ENCODE results near the gene ATP5F1B.
A peak's percentile ranks its signal among the peaks of the same experiment; 100 is the strongest.
"Not testable (repeated sequence)": the region's sequence is repeated elsewhere in the genome, so short reads cannot be mapped to it uniquely, and the experiment has no call there.

ATP5F1B gene

DNA sequence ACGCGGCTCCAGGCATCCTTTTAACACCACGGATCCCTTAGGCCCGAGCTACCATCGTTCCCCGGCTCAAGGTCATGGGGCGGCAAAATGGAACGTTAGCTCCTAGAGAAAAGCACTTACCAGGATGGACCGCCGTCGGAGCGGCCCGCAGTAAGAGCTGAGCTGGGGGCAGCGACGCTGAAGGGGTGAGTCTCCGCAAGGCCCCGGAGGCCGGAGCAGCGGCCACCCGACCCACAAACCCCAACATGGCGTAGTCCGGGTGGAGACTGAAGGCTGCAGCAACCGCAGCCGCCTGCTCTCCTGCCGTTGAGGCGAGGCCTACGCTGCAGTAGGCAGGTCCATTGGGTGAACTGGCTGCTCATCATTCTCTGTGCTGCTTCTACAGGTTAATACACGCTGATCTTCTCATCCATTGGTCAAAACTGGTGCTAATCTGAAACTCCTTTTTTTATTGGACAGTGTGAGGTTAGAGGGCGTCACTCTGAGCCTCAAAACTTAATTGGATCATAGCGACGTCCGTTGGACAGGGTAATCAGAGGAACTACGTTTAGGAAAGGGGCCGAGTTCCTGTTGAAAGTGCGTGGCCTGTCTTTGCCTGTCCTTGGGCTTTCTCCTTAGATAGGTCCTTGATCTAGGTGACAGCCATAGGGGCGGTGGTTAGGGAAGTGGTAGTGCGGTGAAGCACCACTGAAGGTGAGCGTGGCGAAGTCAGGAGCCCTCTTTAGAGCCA lies at the start of gene ATP5F1B:
ATP5F1B (minus strand) TSS at position 268 of the 730 bp plus-strand sequence; CDS start at position 247, 21 bp downstream.
- DNase-seq (ENCODE audit: low read depth in 2 of 2): peak; percentile 70 to 77

DNA sequence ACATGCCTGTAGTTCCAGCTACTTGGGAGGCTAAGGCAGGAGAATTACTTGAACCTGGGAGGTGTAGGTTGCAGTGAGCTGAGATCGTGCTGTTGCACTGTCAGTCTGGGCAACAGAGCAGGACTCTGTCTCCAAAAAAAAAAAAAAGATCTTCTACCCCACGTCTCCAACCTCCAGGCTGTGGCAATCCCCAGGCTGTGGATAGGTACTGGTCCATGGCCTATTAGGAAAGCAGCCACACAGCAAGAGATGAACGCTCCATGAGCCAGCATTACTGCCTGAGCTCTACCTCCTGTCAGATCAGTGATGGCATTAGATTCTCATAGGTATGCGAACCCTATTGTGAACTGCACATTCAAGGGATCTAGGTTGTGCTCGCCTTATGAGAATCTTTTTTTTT lies 48.4 kb upstream of the ATP5F1B start:
- no peak for DNase-seq (ENCODE audit: low read depth in 2 of 2)

DNA sequence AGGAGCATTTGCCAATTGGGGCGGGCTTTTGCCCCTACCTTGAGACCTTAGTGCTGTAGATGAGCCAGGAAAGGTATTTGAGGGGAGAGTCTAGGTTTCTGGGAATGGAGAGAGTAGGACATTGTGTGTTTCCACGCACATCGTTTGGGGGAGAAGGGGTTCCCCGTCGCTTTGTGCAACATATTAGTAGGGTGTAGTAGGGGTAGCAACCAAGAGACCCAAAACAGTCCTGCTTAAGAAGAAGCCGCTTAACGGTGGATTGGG lies 43.0 kb upstream of the ATP5F1B start:
- DNase-seq (ENCODE audit: low read depth in 2 of 2): no peak

DNA sequence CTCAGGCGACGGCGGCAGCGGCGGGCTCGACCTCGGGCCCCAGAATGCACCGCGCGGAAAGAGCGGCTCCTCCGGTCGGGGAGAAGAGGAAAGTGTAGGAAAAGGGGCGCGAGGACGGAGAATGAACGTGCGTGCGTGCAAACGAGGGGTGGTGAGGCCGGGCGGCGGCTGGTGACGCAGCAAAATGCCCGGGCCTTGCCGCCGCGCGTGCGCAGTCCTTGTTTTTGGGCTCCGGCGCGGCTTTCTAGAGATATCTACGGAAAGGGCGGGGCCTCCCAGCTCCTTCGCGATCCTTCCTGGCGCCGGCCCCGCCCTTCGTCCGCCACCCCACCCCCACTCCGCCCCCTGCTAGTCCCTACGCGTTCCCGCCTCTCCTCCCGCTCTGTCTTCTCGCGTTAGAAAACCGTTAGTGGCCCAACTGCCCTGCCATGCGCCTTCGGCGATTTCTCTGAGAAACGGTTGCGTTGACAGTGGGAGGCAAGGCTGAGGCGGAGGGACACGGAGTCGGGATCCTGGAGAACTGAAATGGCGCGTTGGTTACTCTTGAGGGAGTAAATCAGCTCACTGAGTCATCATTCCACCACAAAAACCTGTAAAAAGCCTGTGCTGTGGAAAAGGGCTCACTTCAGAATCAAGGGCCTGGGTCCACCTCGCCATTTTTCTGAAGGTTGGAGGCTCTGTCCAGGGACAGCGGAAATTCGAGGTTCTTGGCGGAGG lies 42.5 kb upstream of the ATP5F1B start, which contains the start of gene PTGES3:
PTGES3 (minus strand) TSS at position 156 of the 717 bp plus-strand sequence. CDS start 285 bp downstream, outside the sequence.
- DNase-seq (ENCODE audit: low read depth in 2 of 2): peak; percentile 93 to 96

DNA sequence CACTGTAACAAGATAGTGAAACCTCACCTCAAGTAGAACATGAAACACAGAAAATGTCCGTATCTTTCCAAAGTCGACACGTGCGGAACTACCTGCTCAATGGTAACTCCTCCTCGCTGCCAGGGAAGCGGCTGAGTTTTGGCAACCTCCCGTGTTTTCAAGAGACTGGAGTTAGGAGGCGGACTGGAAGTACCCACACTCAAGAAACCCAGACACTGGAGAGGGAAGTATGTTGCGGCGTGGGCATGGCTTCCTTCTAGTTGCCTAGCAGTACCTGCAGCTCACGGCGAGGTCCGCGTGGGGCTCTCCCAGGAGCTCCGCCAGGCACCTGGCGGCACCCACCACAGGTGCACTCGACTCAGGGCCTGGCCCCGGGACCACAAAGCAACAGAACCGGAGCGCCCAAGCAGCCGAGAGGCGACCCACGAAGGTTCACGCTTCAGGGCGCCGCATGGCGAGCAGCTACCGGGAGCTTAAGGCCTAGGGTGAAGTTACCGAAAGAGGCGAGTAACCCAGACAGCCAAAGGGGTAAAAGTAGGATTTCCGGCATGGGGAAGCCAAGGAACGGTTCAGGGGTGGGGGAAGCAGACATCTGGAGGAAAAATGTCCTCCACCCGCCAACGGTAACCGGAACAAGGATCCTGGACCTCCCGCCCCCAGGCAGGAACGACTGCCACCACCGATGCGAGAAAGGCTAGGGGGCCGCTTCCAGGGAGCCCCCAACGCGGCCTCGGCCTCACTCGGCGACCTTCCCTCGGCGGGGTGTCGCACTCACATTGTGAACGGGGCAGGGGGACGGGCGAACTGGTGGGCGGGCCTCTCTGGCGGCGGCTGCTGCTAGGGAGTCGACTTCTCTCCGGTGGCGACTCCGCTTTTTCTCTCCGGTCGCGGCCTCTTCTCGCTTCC lies 41.7 kb upstream of the ATP5F1B start:
- DNase-seq (ENCODE audit: low read depth in 2 of 2): peak in 1 of 2 donors; percentile 22

DNA sequence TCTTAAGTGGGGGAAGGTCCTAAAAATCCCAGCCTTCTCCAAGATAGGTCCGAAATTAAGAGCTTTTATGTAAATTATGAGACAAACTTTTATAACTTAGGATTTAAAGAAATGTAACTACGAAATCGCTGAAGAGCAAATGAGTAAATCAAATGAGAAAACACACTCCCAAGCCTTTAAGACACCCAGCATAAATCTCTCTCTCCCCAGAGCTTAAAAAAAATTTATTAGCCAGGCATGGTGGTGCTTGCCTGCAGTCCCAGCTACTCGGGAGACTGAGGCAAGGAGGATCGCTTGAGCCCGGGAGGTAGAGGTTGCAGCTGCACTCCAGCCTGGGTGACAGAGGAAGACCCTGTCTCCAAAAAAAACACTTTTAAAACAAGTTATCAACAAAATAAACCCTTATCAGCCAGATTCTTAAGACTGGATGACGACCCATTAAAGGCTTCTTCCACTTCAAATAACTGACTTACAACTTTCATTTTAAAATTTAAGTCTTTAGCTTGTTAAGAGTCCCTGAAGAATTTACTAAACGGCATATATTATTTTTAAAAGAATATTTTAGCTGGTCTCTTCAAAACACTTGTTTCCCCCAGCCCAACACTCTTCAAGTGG lies 39.1 kb upstream of the ATP5F1B start:
- no peak for DNase-seq (ENCODE audit: low read depth in 2 of 2)

DNA sequence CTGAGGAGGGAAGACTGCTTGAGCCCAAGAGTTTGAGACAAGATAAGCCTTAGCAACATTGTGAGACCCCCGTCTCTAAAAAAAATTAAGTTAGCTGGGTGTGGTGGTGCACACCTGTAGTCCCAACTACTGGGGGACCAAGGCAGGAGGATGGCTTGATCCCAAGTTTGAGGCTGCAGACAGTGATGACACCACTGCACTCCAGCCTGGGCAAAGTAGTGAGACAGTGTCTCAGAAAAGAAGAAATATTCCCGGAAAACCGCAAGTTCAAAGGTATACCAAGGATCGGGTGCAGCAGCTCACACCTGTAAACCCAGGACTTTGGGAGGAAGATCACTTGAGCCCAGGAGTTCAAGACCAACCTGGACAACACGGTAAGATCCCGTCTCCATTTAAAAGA lies 36.5 kb upstream of the ATP5F1B start:
- DNase-seq (ENCODE audit: low read depth in 2 of 2): no peak

DNA sequence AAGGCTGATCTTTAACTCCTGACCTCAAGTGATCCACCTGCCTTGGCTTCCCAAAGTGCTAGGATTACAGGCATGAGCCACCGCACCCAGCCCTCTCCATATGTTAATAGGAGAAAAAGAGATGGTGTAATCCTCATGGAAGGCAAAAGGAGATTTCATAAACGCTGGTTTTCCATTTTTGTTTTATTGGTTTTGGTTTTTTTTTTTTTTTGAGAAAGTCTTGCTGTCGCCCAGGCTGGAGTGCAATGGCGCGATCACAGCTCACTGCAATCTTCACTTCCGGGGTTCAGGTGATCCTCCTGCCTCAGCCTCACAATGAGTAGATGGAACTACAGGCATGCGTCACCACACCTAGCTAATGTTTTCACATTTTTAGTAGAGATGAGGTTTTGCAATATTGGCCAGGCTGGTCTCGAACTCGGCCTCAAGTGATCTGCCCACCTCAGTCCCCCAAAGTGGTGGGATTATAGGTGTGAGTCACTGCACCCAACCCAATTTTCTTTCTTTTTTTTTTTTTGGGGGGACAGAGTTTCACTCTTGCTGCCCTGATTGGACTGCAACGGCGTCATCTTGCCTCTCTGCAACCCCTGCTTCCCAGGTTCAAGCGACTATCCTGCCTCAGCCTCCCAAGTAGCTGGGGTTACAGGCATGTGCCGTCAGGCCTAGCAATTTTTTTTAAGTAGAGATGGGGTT lies 34.2 kb upstream of the ATP5F1B start:
- no peak for DNase-seq (ENCODE audit: low read depth in 2 of 2)

DNA sequence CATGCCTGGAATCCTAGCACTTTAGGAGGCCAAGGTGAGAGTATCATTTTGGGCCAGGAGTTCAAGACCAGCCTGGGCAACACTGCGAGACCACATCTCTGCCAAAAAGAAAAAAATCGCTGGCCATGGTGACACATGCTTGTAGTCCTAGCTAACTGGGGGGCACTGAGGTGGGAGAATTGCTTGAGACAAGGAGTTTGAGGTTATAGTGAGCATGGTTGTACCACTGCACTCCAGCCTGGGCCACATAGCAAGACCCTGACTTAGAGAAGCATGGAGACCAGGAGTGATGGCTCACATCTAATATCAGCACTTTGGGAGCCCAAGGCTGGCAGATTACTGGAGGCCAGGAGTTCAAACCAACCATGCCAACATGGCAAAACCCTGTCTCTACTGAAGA lies 33.1 kb upstream of the ATP5F1B start:
- DNase-seq (ENCODE audit: low read depth in 2 of 2): no peak

DNA sequence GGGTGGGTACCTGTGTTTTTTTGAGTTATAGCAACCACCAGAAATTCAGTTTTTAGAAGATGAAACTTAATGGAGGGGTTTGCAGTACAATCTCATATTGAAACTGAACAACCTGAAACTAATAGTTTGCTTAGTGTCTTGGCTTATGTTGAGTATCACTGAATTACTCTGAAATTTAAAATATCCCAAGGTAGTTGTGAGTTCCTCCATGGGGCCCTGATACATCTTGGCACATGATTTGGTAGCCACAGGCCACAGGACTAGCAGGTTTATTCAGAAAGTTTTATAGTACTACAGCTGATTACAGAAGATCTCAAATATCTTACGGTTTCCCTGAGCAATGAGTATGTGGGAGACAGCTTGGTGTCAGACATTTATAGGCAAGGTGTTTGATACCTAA lies 31.9 kb upstream of the ATP5F1B start:
- no peak for DNase-seq (ENCODE audit: low read depth in 2 of 2)

DNA sequence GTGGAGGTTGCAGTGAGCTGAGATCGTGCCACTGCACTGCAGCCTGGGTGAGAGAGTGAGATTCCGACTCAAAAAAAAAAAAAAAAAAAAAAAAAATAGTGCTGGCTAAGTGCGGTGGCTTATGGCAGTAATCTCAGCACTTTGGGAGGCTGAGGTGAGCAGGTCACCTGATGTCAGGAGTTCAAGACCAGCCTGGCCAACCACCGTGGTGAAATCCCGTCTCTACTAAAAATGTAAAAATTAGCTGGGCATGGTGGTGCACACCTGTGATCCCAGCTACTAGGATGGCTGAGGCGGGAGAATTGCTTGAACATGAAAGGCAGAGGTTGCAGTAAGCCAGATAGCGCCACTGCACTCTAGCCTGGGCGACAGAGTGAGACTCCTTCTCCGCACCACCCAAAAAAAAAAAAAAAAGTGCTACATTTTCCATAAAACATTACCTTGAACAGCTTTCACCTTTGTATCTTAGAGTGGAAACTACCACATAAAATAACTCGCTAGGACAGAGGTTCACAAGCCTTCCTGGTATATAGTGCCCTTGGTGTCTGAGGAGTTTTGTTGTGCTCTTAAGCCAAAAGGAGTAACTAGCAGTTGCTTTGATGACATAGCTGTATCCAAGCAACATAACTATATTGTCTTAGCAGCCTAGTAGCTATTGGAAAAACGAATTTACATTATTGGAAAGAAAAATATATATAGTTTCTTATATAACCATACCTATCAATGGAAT lies 31.2 kb upstream of the ATP5F1B start:
- no peak for DNase-seq (ENCODE audit: low read depth in 2 of 2)

DNA sequence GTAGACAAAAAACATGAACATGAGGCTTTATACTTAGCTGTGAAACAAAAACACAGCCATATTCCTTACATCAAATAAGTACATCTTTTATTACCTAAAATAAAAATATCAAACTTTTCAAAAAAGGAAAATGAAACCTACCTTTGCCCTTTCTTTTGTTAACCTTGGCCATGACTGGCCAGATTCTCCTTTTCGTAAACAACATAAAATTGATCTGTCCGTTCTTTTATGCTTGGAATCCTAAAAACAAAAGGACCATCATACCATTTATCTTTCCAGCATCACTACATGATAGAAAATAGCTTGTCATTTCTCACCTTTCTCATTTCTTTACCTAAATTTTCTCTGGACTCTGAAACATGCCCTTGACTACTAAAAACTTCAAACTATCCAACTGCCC lies 25.8 kb upstream of the ATP5F1B start:
- DNase-seq (ENCODE audit: low read depth in 2 of 2): no peak

DNA sequence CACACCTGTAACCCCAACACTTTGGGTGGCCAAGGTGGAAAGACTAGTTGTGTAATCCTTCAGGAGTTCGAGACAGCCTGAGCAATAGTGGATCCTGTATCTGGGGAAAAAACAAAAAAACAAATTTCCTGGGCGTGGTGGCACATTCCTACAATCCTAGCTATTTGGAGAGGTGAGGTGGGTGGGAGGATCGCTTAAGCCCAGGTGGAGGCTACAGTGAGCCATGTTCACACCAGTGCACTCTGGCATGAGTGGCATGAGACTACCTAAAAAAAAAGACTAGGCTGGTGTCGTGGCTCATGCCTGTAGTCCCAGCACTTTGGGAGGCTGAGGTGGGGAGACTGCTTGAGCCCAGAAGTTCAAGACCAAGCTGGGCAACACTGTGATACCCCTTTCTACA lies 25.1 kb upstream of the ATP5F1B start:
- no peak for DNase-seq (ENCODE audit: low read depth in 2 of 2)

DNA sequence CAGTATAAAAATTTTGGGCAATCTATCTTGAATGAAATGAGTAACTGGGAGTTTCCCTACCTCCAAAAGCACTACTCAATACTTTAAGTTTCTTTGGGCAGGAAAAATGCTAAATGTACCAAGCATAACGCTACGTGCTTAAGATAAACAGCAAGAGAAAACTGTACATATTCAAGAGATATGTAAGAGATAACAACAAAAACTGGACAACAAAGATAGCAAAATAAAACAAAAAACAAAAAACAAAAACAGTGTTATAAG lies 22.3 kb upstream of the ATP5F1B start:
- no peak for DNase-seq (ENCODE audit: low read depth in 2 of 2)

DNA sequence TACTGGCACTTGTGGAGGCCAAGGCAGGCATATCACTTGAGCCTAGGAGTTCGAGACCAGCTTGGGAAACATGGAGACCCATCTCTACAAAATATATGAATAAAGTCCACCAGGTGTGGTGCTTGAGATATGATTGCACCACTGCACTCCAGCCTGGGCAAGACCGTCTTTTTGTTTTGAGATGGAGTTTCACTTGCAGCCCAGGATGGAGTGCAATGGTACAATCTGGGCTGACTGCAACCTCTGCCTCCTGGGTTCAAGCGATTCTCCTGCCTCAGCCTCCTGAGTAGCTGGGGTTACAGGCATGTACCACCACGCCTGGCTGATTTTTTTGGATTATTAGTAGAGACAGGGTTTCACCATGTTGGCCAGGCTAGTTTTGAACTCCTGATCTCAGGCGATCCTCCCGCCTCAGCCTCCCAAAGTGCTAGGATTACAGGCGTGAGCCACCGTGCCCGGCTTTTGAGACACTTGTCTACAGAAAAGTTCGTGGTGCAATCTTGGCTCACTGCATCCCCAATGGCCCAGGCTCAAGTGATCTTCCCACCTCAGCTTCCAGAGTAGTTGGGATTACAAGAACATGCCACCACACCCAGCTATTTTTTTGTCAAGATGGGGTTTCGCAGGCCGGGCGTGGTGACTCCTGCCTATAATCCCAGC lies 16.3 kb upstream of the ATP5F1B start:
- no peak for DNase-seq (ENCODE audit: low read depth in 2 of 2)

DNA sequence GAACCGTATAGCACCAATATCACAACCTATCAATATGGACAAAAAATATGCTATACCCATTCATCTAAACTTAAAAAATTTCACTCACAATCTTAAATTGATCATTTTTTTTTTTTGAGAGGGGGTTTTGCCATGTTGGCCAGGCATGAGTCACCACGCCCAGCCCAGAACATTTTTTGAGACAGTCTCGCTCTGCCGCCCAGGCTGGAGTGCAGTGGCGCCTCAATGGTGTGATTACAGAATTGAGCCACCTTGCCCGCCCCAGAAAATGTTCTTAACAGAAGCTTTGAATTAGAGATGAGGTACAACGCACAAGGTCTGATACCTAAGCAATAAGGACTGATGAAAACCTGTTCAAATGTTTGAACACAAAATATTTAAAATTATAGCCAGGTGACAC lies 15.8 kb upstream of the ATP5F1B start:
- DNase-seq (ENCODE audit: low read depth in 2 of 2): no peak

DNA sequence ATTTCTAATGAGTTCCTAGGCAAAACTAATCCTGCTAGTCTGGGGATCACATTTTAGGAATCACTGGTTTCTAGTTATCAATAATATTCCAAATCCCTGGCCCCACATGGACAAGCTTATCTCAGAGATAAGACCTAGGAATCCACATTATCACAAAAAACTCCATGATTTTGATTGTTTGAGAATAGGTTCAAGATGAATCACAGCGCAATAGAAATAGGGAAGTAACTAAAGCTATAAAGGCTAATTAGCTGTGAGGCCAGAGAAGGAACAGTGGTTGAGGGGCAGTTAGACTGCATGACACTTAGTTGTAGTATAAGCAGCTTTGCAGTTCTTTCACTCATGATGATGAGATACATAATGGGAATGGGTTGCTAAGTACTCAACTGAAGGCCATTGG lies 13.1 kb upstream of the ATP5F1B start:
- DNase-seq (ENCODE audit: low read depth in 2 of 2): no peak

DNA sequence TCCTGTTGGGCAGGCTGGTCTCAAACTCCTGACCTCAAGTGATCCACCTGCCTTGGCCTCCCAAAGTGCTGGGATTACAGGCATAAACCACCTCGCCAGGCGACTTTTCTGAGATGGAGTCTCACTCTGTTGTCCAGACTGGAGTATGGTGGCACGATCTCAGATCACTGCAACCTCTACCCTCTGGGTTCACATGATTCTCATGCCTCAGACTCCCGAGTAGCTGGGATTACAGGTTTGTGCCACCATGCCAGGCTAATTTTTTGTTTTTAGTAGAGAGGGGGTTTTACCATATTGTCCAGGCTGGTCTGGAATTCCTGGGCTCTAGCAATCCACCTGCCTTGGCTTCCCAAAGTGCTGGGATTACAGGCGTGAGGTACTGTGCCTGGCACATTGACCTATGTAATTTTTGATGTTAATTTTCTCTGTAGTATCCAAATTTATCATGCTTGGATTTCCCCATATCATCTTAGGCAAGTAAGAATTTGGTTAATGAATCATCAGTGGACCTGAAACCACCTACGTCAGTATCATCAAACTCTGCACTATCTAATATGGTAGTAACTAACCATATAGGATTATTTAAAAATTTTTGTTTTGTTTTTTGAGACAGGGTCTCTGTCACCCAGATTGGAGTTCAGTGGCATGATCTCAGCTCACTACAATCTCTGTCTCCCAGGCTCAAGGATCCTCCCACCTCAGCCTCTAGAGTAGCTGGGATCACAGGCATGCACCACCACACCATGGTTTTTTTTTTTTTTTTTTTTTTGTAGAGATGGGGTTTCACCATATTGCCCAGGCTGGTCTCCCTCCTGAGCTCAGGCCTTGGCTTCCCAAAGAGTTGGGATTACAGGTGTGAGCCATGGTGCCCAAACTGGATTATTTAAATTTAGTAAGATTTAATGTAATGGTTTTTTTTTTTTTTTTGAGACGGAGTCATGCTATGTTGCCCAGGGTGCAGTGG lies 11.9 kb upstream of the ATP5F1B start:
- DNase-seq (ENCODE audit: low read depth in 2 of 2): no peak

DNA sequence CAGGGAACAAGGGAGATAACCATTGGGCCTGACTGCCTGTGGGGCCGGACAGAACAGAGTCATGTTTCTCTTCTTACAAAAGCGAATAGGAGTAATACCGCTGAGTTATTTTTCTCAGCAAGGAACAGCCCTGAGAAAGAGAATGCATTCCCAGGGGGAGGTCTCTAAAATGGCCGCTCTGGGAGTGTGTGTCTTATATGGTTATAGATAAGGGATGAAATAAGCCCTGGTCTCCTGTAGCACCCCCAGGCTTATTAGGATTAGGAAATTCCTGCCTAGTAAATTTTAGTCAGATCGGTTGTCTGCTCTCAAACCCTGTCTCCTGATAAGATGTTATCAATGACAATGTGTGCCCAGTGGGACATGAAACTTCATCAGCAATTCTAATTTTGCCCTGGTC lies 8.0 kb upstream of the ATP5F1B start:
- not testable (repeated sequence) for DNase-seq (ENCODE audit: low read depth in 2 of 2)

All from stimulated activated CD8-positive, alpha-beta memory T cell treated with anti-CD3 and anti-CD28 coated beads, Interleukin-2, amount 100 ng/mL, for 1 hour (primary cell).